NCI-H2171 (cell line): ENCODE data around the gene GUCY1A2.
A peak's percentile ranks its signal among the peaks of the same experiment; 100 is the strongest.

Experiments used
- DNase-seq: peaks from one replicate; lab custom pipeline; 2025; lab: John Stamatoyannopoulos, UW

The GUCY1A2 gene

DNA sequence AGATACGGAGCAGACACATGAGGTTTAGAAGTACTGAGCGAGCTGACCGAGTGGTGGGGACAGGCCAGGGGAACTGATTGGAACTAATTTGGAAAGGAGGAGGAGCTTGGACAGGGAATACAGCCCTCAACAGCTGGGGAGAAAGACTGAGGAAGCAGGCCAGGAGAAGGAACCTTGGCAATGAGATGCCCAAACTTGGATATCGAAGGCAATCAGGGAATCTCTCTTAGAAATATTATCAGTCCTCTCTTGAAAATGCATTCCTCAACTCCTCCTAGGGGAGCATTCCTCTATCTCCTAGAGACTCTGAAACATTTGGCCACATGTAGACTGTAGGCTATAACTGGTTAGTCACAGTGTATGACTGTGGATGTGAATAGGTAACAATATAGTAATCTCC lies 284.6 kb downstream of the GUCY1A2 start:
- no peak for DNase-seq

DNA sequence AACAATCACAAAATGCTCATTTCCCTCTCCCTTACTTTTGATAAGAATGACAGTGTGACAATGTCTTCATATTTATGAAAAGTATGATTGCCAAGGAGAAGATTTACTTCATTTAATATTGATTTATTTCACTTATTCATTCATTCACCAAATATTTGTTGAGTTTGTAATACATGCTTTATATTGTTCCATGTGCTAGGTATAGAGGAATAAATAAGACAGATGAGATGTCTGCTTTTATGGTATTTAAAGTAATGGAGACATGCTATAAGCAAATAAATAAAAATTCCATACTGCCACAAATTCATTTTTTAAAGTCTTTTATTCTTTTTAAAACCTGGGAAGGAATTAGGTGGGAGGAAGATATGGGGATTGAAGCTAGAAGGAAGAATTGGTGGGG lies 289.4 kb downstream of the GUCY1A2 start:
- DNase-seq, result no peak

DNA sequence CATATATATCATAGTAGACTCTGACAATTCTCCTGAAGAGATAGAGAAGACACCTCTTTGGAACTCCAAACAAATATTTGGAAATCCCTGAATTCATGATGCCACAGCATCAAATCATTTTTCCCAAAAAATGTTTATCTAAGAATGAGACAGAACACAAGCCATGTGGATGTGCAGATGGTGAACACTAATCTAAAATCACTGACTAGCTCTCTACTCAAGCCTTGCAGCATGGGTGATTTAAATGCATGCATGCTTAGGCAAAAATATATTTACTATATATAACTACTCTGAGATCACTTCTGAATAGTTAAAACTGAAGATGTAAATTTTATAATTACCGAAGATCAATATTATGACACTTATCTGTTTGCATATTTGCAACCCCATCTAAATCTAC lies 289.9 kb downstream of the GUCY1A2 start:
- no peak for DNase-seq

DNA sequence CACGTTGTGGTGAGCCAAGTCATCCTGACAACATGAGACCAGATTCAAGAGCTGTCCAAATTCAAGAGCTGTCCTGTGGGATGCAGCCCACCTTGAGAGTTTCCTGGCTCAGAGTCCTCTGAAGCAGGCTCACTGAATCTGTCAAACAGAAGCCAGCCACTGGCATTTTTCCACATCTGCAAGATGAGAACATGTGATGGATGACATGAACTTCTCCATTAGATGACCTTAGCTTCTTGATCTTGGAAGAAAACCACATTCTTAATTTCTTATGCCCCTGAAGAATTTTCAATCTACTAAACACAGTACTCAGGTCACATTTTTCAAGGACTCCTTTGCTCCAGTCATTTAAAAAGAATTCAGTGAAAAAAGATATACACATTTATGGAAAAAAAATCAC lies 291.0 kb downstream of the GUCY1A2 start:
- no peak for DNase-seq

DNA sequence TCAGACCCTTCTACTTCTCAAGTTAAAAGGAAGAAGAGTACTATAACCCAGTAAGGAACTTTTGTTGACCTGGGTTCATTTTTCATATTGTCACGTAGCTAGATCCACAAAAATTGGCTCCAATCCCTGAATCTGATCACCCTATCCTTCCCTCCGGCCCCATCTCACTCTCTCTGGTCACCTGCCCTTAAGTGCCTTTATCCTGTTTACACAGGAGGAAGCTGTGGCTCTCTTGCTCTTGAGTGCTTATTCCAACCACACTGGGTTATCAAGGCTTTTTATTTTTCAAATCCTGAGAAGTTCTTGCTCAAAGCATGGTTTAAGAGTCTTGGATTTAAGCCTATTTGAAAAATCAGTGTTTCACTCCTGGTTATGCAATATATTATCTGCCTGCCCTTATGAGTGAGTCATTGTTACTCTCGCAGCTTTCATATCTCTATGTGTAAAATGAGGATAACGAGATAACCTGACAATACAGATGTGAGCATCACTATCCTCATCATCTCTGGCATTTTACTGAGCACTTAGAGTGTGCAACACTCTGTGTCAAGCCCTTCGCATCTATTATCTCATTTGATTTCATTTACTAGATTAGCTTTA lies 293.9 kb downstream of the GUCY1A2 start:
- DNase-seq, result no peak

DNA sequence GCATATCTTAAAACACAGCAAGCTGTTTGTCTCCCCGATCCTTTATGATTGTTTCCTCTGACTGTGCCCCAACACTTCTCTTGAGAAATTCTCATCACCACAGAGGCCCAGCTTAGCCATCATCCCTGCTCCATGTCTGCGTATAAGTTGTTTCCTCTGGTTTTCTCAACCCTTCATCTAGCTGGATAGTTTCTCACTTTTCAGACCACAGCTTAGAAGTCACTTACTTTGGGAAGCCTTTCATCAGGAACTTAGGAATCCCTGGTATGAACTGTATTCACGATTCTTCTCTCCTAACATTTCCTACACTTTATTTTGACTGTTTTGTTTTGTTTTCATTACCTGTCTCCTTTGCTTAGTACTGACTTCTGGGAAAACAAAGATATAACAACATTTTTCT lies 295.2 kb downstream of the GUCY1A2 start:
- no peak for DNase-seq

DNA sequence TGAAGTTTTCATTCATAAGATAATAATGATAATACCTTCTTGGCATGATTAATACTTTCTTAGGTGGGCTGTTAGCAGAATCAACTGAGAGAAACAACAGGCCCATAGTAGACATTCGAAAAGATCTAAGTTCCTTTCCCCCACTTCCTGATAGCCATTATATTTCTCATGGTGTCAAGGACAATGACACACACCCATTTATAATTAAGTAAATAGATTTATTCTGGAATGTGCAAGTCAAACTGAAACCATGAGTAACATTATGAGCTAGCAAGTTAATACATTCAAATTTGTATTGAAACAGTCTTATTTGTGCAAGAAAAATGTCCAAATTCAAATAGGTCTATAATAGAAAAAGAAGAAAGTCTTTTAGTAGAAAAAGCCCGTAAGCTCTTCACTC lies 301.1 kb downstream of the GUCY1A2 start:
- no peak for DNase-seq

DNA sequence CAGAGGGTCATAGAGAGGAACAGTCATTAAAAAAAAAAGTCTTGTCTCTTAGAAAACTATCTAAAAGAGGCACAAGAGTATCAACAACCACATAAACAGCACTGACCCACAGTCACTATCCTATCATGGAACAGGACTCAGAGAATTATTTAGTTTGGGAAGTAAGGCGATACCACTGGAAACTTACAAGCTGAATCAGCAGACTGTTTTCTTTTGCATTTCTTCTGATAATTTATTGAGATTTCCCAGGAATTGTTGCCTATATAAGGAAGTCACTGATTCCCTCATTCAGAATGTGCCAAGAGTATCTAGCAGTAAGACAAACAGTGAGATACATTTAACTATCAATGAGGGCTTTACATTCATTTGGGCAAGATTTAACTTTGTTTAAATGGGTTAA lies 304.1 kb downstream of the GUCY1A2 start:
- no peak for DNase-seq

DNA sequence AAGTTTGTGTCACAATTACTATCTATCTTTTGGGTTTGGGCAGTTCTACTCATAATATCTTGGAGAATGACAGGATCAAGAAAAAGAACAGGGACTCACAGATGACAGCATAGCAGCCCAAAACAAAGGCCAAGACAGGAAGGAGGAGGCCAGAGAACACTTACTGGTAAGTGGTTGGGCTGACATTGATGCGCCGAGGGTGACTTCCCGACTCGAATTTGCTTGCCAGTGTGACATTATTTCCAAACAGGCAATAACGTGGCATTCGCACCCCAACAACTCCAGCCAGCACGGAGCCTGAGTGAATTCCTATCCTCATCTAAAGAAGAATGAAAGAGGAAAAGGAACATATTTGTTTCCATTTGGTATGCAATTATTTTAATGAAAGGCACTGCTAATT lies 309.9 kb downstream of the GUCY1A2 start:
- DNase-seq, result no peak

DNA sequence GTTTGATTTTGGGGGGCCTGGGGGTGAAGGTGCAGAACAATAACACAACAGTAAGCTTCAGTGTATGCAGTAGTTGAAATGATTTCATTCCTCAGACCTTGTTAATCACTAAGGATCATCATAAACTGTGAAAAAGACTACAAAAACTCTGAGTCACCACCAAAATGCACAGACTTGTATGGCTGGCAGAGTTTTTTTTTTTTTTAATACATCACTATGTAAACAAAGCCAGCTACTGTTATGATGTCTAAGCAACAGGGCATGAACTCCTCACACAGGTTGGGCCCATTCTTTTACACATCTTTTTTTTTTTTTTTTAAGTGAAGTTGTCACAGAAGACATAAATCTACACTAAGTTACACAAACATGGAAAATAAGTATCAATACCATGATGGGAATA lies 311.9 kb downstream of the GUCY1A2 start:
- no peak for DNase-seq

DNA sequence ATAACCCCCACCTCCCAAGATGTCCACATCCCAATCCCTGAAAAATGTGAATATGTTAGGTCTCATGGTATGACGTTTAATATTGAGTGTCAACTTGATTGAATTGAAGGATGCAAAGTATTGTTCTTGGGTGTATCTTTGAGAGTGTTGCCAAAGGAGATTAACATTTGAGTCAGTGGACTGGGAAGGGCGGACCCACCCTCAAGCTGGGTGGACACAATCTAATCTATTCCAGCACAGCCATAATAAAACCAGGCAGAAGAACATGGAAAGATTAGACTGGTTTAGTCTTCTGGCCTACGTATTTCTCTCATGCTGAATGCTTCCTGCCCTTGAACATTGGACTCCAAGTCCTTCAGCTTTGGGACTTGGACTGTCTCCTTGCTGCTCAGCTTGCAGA lies 315.5 kb downstream of the GUCY1A2 start:
- no peak for DNase-seq

DNA sequence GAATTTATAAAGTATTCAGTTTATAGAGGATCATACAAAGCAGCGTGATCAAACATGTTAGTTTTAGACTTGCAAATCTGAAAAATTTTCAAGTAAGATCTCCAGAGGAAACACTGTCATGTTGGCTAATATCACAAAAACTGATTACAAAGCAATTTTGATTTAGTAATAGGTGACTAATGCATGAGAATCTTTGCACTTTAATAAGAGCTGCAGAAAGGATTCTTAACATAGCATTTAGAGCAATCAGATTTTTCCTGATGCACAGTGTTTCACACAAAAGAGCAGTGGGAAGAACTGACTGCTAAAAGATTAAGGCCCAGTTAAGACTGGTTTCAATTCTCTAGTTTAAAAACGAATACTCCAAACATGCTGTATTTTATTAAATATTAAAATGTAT lies 321.2 kb downstream of the GUCY1A2 start:
- DNase-seq, result no peak

DNA sequence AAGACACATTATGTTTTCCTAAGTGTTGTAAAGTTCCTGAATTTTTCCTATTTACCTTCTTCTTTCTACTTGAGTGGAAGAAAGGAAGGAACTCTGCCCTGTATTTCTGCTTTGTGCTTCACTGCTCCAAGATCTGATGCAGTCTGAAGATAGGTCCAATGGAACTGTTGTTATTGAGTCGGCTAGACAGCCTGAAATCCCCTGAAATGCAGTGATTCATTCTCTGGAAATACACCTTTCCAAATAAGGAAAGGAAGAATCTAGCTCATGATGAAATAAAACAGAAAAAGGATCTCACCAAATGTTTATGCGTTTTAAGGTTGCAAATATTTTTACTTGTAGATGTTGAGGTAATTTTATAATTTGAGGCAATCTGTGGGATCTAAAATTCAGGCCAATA lies 322.8 kb downstream of the GUCY1A2 start:
- no peak for DNase-seq

DNA sequence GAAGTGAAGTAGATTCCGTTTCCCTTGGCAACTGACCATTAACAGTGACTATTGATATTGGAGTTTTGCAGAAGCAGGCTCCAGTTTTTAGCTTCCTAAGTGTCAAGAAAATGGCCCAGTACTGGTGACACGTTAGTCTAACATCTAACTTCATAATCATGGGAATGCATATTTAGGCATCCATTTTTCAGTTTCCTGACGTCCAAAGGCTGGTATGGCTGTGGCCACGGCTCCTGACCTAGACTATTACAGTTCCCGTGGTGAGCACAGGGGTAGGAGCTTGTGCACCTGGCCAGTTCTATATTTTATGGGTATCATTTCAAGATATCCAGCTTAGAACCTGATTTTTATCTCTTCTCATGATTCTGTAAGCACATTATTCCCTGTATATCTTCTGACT lies 323.8 kb downstream of the GUCY1A2 start:
- no peak for DNase-seq

DNA sequence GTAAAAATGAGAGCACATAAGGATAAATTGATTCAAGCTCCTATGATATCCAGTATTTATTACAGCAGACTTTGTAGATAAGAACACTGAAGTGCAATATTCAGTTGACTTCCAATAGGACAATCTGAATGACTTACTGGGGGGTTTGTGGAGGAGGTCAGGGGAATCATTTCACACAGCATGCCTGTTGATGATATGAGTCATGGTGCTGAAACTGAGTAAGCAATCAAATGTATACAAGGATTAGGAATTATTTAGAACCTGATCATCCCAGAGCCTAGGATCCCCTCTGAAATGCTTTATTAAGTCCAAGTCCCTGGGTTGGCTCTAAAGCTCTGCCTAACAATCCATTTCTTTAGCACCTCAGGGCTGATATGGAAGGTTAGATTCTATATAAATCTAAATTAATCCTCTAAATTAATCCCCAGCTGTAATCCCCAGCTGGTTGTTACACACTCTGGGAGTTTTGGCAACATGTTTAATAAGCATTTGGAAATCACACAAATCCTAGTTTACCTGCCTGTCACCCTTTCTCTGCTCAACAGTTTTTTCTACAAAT lies 326.4 kb downstream of the GUCY1A2 start:
- no peak for DNase-seq

DNA sequence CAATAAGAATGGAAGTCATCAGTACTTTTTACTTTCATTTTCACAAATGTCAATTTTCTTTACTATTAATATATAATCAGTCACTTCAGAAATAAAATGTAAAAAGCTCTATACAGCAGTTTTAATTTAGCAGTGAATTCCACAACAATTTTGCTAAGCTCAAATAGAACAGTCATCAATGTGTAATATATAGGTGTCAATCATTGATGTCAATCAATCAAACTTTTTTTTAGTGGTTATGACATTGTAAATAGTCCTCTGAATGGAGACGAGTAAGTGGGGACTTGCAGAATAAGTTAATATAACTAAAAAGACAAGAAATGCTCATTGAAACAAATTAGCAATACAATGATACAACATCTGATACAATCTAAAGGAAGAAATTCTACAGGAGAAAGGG lies 327.4 kb downstream of the GUCY1A2 start:
- DNase-seq, result no peak

DNA sequence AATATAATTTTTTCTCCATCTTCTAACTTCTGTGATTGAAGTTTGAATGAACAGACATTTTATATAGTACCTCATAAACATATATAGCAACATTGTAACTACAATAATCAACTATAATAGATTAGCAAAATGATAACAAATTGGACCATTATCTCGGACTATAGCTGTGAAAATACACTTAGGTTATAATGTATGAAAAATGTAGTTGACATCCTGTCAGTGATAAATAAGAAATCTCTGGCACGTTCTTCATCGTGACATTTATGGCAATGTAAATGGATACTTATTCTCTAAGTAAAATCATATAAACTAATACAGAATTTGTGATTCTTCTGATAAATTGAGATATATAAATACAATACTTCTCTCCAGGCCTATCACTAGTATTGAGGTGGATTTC lies 333.3 kb downstream of the GUCY1A2 start:
- DNase-seq, result no peak

DNA sequence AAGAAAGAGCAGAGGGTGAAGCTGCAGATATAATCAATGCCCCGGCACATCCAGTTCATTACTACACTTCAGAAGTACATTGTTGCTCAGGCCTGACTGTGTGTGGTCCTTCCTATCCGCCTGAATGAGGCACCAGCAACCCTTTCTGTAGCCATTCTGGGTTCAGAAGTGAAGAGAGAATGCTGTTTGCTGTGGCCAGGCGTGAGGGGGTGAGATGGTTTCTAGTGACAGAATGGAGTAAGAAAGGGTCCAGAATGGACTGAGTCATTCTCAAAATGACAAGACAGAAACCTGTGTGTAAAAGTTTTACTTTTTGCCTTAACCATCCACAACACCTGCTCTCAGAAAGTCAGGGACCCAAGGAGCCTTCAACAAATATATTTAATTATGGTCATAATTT lies 334.8 kb downstream of the GUCY1A2 start:
- no peak for DNase-seq

DNA sequence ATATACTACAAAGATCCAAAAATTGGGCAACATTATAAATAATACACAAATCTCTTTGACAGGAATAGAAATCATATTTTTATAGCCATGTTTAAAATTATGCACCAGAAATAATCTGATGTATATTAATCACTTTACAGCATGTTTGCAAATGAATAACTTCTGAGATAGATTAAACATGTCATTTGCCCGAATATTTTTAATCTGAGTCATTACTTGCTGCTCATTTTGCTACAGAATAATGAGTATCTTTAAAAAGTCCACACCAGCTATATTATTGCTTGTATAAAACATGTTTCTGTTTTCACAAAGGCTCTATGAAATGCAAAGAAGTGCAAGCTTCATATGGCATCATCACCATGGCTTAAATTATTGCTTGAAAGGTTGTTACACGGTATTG lies 336.8 kb downstream of the GUCY1A2 start:
- no peak for DNase-seq

DNA sequence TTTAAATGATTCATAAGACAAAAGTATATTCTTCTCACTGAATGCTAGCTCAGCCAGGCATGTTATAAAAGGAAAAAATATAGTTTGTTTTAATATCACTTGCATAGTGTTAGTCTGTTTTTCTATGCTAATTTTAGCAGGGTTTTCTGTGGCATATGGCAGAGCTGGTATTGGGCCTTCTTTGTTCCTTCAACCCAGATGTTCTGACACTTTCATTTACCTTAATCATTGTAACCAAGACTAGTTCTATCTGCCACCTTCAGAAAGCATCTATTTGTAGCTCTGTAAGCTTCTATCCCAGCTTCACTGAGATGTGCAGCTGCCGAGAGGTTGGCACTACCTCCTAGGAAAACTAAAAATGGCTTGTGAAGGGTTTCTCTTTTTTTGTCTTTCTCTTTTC lies 338.7 kb downstream of the GUCY1A2 start:
- no peak for DNase-seq

DNA sequence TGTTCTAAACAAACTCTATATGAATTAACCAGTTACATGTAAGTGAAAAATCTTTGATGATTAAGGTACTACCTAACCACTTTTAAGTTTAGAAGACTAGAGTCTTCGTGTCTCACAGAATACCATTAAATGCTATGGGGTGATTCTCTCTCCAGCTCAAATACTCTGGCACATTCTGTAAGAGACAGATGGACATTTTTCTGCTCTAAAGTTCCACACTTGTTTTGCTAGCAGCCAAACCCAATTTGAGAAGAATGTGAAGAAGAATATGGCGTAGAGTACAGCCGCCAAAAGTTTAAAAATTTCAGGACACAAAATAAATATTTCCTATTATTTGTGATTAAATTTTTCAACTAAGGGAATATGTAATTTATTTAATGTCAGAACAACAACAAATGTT lies 339.1 kb downstream of the GUCY1A2 start:
- no peak for DNase-seq

DNA sequence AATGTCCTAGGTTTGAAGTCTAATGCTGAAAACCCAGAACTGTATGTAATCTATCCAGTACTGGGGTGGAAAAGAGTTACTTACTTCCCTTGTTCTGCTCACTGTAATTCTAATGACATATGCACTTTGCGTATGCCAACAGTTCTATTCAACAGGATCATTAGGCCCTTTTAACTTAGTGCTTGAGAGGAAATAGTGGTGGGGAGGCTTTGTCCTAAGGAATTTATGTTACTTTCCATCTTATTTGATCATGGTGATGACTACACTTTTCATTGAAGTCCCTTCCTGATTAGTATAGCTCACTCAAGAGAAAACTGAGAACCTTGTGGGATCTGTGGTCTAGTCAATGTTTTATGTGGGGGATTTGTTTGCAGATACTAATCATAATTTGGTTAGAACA lies 348.2 kb downstream of the GUCY1A2 start:
- DNase-seq, result no peak

DNA sequence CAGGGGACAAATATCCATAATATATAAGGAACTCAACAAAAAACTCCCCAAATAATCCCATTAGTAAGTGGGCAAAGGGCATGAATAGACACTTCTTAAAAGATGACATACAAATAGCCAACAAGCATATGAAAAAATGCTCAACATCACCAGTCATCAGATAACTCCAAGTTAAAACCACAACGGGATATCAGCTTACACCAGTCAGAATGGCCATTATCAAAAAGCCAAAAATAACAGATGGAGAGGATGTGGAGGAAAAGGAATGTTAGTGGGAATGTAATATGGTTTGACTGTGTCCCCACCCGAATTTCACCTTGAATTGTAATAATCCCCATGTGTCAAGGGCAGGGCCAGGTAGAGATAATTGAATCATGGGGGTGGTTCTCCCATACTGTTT lies 350.1 kb downstream of the GUCY1A2 start:
- DNase-seq, result peak; percentile 6

DNA sequence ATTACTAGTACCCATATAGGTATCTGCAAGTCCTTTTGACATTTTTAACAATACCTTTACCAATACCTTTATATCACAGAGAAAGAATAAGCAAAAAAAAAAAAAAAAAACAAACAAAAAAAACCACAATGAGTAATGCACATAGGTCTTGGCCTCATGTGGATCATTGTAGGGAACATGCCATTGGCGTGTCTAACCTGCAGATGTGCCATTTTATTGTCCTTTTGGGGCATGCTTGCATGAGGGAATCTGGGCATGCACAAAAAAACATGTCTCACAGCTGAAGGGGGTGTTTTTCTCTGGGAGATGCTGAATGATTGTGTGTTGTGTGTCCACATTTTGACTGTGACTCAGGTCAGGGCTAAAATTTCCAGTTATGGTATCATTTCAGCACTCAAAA lies 361.6 kb downstream of the GUCY1A2 start:
- DNase-seq, result no peak

DNA sequence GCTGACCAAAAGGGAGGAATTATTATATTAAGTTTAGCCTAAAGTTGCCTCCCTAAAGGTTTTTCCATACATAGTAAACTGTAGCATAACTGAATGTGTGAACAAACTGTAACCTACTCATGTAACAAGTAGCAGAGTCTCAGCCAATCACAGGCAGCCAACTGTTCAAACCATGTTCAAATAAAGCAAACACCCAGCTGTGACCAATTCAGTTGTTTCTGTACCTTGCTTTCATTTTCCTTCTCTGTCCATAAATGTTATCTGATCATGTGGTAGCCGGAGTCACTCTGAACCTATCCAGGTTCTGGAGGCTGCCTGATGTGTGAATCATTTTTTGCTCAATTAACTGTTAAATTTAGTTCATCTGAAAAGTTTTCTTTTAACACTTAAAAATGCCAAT lies 373.5 kb downstream of the GUCY1A2 start:
- DNase-seq, result no peak
